CD14-positive monocyte (primary cell): ENCODE measurements around the gene GIGYF1. TPM values are rescaled to one million over a fixed set of nuclear protein-coding genes. Genes with fewer than 3 reads are reported as not detected.

Experiments used
- DNase-seq, 3 donors: peaks; one replicate each; pipeline ENCODE4 v3.0.0-alpha.2; 2011 to 2022
- H2AFZ ChIP-seq: 2 replicates; pipeline ENCODE4 v1.6.0; 2012; ENCODE audit warnings: mild to moderate bottlenecking, low read depth, low read length, inconsistent platforms; ENCODE audit not compliant: insufficient read depth, poor library complexity, severe bottlenecking
- H3K27ac ChIP-seq, 2 donors: 1 replicate in 1 of 2; 2 replicates in 1 of 2; pipeline ENCODE4 v1.5.1; 2012 to 2013; ENCODE audit warnings: low read length in 2 of 2, control low read depth in 1 of 2, inconsistent platforms in 1 of 2, low read depth in 1 of 2, mild to moderate bottlenecking in 1 of 2
- H3K27me3 ChIP-seq, 2 donors: one replicate each; pipeline versions ENCODE4 v1.6.0 to v1.6.1; 2011 to 2013; ENCODE audit warnings: low read length in 2 of 2; ENCODE audit not compliant: control insufficient read depth in 2 of 2, insufficient read depth in 2 of 2
- H3K36me3 ChIP-seq, 2 donors: replicated peaks in 1 of 2; 1 replicate in 1 of 2; 2 replicates in 1 of 2; pipeline versions ENCODE4 v1.5.1 to v1.6.1; 2012 to 2013; ENCODE audit warnings: low read length in 2 of 2, control low read depth in 1 of 2, inconsistent platforms in 1 of 2, mild to moderate bottlenecking in 1 of 2; ENCODE audit not compliant: insufficient read depth in 2 of 2, control insufficient read depth in 1 of 2
- H3K4me1 ChIP-seq, 2 donors: 1 replicate in 1 of 2; 2 replicates in 1 of 2; pipeline versions ENCODE4 v1.5.1 to v1.6.1; 2012 to 2013; ENCODE audit warnings: low read length in 2 of 2, control low read depth in 1 of 2, inconsistent platforms in 1 of 2, mild to moderate bottlenecking in 1 of 2, moderate library complexity in 1 of 2; ENCODE audit not compliant: insufficient read depth in 2 of 2, control insufficient read depth in 1 of 2
- H3K4me2 ChIP-seq: replicated peaks from 2 replicates; pipeline ENCODE3; 2012; ENCODE audit warnings: low read length, moderate library complexity, mild to moderate bottlenecking; ENCODE audit not compliant: poor library complexity, severe bottlenecking; ENCODE audit errors: extremely low read depth
- H3K4me3 ChIP-seq, 3 experiments: fragments of 200-600 bp in 1 of 3; sonication (generic) in 1 of 3; replicated peaks in 1 of 3; 1 replicate in 2 of 3; 2 replicates in 1 of 3; pipeline ENCODE4 v1.5.1; 2011 to 2013; ENCODE audit warnings: low read length in 3 of 3, mild to moderate bottlenecking in 3 of 3, control low read depth in 2 of 3, low read depth in 2 of 3, inconsistent platforms in 1 of 3, moderate library complexity in 1 of 3
- H3K79me2 ChIP-seq: 2 replicates; pipeline ENCODE4 v1.6.0; 2012; ENCODE audit warnings: mild to moderate bottlenecking, control low read depth, inconsistent platforms, low read length, moderate library complexity; ENCODE audit not compliant: insufficient read depth
- H3K9ac ChIP-seq: 2 replicates; pipeline ENCODE4 v1.6.0; 2017; ENCODE audit warnings: low read length, mild to moderate bottlenecking; ENCODE audit not compliant: insufficient read depth, poor library complexity, severe bottlenecking
- H3K9me3 ChIP-seq, 2 donors: replicated peaks in 1 of 2; 1 replicate in 1 of 2; 2 replicates in 1 of 2; pipeline versions ENCODE4 v1.5.1 to v1.6.1; 2012 to 2013; ENCODE audit warnings: low read length in 2 of 2, control low read depth in 1 of 2; ENCODE audit not compliant: control insufficient read depth in 1 of 2, insufficient read depth in 1 of 2
- H4K20me1 ChIP-seq: 2 replicates; pipeline ENCODE4 v1.6.0; 2012; ENCODE audit warnings: mild to moderate bottlenecking, low read length, control low read depth, moderate library complexity; ENCODE audit not compliant: insufficient read depth
- H3K27ac Mint-ChIP-seq, 7 donors: one replicate each; pipeline ENCODE4 v1.8.0; 2020; ENCODE audit warnings: mild to moderate bottlenecking in 7 of 7, mixed read lengths in 7 of 7, moderate library complexity in 6 of 7, inconsistent platforms in 2 of 7
- H3K27me3 Mint-ChIP-seq, 3 donors: one replicate each; pipeline ENCODE4 v1.8.0; 2021 to 2022; ENCODE audit warnings: low read depth in 3 of 3, mild to moderate bottlenecking in 3 of 3, mixed read lengths in 3 of 3, moderate library complexity in 3 of 3, inconsistent platforms in 1 of 3
- H3K36me3 Mint-ChIP-seq, 2 donors: one replicate each; pipeline ENCODE4 v1.8.0; 2020; ENCODE audit warnings: mixed read lengths in 2 of 2, inconsistent platforms in 1 of 2, mild to moderate bottlenecking in 1 of 2
- H3K4me1 Mint-ChIP-seq: one replicate; pipeline ENCODE4 v1.8.0; 2020; ENCODE audit warnings: mild to moderate bottlenecking, mixed read lengths
- H3K4me3 Mint-ChIP-seq, 2 donors: one replicate each; pipeline ENCODE4 v1.8.0; 2020; ENCODE audit warnings: mild to moderate bottlenecking in 2 of 2, mixed read lengths in 2 of 2, moderate library complexity in 1 of 2
- H3K9me3 Mint-ChIP-seq, 7 donors: one replicate each; pipeline ENCODE4 v1.8.0; 2020 to 2022; ENCODE audit warnings: mixed read lengths in 7 of 7, mild to moderate bottlenecking in 6 of 7, moderate library complexity in 6 of 7, inconsistent platforms in 2 of 7
- WGBS: methylation state at CpG from one replicate; pipeline ENCODE4 v1.1.5; 2013; ENCODE audit warnings: missing lambda C conversion rate; ENCODE audit not compliant: insufficient coverage; 5-methylcytosine and 5-hydroxymethylcytosine counted together
- intact Hi-C, 2 donors: fragments of 100-400 bp; cut with micrococcal nuclease; formaldehyde crosslinking; loops; one replicate each; pipeline versions ENCODE4 v1.15.0 to v1.15.1; 2023
- polyA plus RNA-seq, 3 donors: library from polyadenylated mRNA; depleted of rRNA in 1 of 3; unstranded in 2 of 3; stranded (reverse) in 1 of 3; fragments of 300-500 nt in 2 of 3; fragments of >200 nt in 1 of 3; fragmentation: Illumina TruSeq in 2 of 3; gene quantifications; 1 replicate in 2 of 3; 2 replicates in 1 of 3; pipeline ENCODE4 v1.2.3, GENCODE V29; 2012 to 2021
- TF ChIP-seq, protein P1 (sequence below): fragments of 200-600 bp; IDR thresholded peaks from one replicate; pipeline ENCODE4 v1.8.0; 2022; ENCODE audit warnings: antibody characterized with exemption, mild to moderate bottlenecking

GIGYF1 gene
- polyA plus RNA-seq, 3 donors: 0.30 to 30.6 (median 0.34) TPM

DNA sequence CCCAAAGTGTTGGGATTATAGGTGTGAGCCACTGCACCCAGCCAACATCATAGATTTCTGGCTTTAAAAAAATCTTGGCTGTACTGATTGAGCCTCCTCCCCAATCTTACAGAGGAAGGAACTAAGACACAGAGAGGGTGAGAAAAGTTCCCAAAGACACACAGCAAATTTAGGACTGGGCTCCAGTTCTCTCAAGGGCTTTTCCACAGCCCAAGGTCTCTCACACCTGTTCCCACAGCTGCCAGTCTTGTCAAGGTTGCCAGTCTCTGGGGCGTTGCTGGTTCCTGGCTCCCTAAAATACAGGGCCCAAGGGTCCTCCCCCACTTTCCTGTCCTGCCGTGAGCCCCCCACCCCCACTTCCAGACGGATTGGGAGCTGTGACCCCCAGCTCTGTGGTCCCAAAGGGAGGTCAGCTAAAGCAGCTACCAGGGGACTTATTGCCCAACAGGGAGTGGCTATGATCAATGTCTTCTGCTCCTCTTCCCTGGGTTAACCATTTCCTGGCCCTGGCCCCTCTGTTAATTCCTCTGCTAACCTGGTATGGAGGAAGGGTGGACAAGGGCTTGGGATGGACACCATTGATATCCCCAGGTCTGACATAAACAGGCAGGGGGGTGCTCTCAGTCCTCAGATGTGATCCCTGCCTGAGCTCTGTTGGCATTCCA lies 36.2 kb upstream of the GIGYF1 start:
- no peak overlapping the region for H3K27ac ChIP-seq
- no peak overlapping the region for H3K9ac ChIP-seq
- whole genome bisulfite sequencing: 100% methylated on average over 1 of the region's 3 CpGs
- no peaks in the 10 kb centered on the region for H3K79me2 ChIP-seq
- H3K27me3 ChIP-seq: no peaks in the 10 kb centered on the region
- Mint-ChIP-seq H3K4me3 (no peak overlapping the region), H3K9me3 (no peaks in the 10 kb centered on the region), H3K4me1 (peaks cover 2% of the 10 kb centered on the region), H3K27me3 (peaks cover 8 to 20% (median 17%) of the 10 kb centered on the region in 3 donors), H3K27ac (no peak overlapping the region), H3K36me3 (no peaks in the 10 kb centered on the region)
- no peaks in the 10 kb centered on the region for H3K36me3 ChIP-seq
- DNase-seq: no peak
- H4K20me1 ChIP-seq: no peaks in the 10 kb centered on the region
- H2AFZ ChIP-seq: no peak overlapping the region
- no peaks in the 10 kb centered on the region for H3K9me3 ChIP-seq
- TF ChIP-seq, protein P1, sequence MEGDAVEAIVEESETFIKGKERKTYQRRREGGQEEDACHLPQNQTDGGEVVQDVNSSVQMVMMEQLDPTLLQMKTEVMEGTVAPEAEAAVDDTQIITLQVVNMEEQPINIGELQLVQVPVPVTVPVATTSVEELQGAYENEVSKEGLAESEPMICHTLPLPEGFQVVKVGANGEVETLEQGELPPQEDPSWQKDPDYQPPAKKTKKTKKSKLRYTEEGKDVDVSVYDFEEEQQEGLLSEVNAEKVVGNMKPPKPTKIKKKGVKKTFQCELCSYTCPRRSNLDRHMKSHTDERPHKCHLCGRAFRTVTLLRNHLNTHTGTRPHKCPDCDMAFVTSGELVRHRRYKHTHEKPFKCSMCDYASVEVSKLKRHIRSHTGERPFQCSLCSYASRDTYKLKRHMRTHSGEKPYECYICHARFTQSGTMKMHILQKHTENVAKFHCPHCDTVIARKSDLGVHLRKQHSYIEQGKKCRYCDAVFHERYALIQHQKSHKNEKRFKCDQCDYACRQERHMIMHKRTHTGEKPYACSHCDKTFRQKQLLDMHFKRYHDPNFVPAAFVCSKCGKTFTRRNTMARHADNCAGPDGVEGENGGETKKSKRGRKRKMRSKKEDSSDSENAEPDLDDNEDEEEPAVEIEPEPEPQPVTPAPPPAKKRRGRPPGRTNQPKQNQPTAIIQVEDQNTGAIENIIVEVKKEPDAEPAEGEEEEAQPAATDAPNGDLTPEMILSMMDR: no peak
- H3K4me2 ChIP-seq: no peak overlapping the region
- no peak overlapping the region for H3K4me3 ChIP-seq
- H3K4me1 ChIP-seq: no peaks in the 10 kb centered on the region
- intact Hi-C loops: no loop called here

DNA sequence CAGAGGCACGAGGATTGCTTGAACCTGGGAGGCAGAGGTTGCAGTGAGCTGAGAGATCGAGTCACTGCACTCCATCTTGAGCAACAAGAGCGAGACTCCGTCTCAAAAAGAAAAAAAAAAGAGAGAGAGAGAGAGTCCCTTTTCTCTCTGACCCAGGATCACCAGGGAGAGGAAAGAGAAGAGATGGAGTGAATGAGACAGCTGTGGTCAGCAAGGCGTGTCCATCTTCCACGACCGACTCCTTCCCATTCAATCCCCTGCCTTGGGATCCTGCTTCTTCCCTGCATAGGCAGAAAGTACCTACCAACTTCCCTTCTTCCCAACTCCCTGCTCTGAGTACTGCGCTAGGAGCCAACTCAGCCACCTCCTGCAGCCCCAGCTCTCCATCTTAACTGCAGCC lies 34.1 kb upstream of the GIGYF1 start:
- Histone ChIP-seq H3K4me2 (no peak overlapping the region), H3K79me2 (no peaks in the 10 kb centered on the region), H3K9ac (no peak overlapping the region), H3K27me3 (no peaks in the 10 kb centered on the region), H2AFZ (no peak overlapping the region), H4K20me1 (no peaks in the 10 kb centered on the region), H3K36me3 (no peaks in the 10 kb centered on the region), H3K27ac (no peak overlapping the region), H3K9me3 (no peaks in the 10 kb centered on the region), H3K4me1 (no peaks in the 10 kb centered on the region), H3K4me3 (no peak overlapping the region)
- no peaks in the 10 kb centered on the region for H3K36me3 Mint-ChIP-seq
- intact Hi-C loops: loop anchor here (2.0 to 10.0 kb wide), 3 partner anchors 17 to 256 kb away; partner anchors contain the start of gene SLC12A9 (in 1 of the 2)
- peaks cover 8% of the 10 kb centered on the region for H3K4me1 Mint-ChIP-seq
- no peak overlapping the region for H3K4me3 Mint-ChIP-seq
- H3K27ac Mint-ChIP-seq: no peak overlapping the region
- no peak for DNase-seq
- H3K27me3 Mint-ChIP-seq: peaks cover 16 to 25% (median 18%) of the 10 kb centered on the region in 3 donors
- TF ChIP-seq, protein P1: no peak
- WGBS: 87% methylated on average over 7 of the region's 8 CpGs
- no peaks in the 10 kb centered on the region for H3K9me3 Mint-ChIP-seq
